Measurements from ENCODE around the gene MRPL58.
"Not testable (repeated sequence)": the region's sequence is repeated elsewhere in the genome, so short reads cannot be mapped to it uniquely, and the experiment has no call there.

MRPL58 gene

DNA sequence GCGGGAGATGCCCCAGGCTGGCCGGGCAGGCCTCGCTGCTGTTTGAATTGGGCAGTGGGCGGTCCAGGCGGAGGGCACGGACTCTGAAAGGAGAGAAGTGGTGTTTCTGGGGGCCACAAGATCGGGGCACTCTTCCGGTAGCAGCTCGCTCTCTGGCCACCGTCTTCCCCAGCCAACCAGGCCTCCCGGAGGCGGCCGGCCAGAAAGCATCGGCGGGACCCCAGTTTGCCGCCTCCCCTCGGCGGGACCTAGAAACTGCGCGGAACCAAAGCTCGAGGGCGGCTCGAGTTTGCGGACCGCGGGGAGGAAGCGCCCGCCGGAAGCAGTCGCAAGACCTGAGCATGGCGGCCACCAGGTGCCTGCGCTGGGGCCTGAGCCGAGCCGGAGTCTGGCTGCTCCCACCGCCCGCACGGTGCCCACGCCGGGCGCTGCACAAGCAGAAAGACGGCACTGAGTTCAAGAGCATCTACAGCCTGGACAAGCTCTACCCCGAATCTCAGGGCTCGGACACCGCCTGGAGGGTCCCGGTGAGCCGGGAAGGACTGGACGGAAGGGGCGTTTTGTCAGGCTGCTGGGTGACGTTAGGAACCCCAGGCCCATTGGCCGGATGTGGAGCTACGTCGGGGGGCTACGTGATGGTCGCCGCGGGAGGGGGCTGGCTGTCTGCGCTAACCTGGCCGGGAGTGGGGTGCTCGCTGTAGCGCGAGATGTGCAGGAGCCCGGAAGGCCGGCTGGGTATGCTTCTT, at the start of gene MRPL58:
Gene MRPL58, plus strand, starts transcription at position 325 of the 746 bp plus-strand sequence. Its CDS starts 17 bp downstream, at position 342.
- DNase-seq, result peak; percentile 89

DNA sequence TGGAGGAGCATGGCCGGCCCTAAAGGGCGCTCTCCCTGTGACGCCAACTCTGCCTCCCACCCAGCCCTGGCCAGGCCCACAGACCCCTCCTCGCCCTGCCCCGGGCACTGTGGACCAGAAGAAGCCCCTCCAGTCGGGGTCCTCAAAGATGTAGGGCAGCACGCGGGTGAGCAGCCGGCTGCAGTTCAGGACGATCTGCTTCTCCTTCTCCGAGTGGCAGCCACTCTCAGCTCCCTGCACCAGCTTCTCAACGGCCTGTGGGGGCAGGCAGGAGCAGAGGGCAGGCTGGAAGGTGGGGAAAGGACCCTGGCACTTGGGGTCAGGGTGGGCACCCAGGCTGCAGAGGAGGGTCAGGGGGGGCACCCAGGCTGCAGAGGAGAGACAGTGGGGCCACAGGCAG, 48.8 kb upstream of the MRPL58 start:
- DNase-seq, result no peak

DNA sequence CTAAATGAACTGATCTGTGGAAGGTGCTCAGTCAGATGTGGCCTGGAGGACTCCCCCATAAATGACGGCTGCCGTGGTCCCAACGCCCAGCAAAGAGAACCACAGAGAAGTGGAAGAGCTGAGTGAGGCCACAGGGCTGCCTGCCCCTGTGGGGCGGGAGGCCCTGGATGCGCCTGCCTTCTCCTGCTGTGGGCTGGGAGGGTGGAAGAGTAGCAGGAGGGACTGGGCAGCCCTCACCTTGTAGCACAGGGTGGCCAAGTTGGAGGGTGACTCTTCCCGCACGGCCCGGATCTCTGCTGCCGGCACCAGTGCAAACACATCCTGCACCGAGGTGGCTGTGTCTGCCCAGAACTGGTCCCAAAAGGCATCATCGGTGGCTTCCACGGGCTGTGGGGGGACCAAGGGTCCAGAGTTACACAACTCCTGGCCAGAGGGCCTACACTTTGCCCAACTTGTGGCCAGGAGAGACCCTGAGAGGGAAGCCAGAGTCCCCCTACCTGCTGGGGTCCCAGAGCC, 48.2 kb upstream of the MRPL58 start:
- DNase-seq, result no peak

DNA sequence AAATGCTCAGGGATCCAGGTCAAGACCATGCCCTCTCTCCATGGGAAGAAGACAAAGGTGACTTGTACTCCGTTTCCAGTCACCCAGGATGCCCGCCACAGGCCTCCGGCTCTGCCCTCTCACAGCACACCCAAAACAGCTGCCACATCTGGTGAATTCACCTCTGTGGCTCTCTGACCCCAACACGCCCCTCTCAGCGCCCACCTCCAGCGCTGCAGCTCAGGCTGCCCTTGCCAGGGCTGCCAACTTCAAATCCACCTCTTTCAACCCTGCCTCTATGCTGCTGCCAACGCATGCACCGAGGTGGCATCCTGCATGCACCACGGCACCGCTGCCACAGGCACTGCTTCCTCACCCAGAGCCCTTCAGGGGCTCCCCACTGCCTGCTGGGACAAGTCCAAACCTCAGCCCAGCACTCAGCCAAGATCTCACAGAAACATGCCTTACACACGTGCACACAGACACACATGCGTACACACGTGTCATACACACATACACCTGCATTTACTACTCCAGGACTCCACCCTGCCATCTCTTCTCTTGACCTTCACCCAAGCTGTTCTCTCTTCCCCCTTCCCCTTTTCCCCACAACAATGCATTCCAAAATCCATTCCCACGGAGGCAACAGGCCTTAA, 47.4 kb upstream of the MRPL58 start:
- DNase-seq, result no peak

GRCh38 chr17:74968361-74968780, 44.1 kb upstream of the MRPL58 start:
- no peak for DNase-seq

DNA sequence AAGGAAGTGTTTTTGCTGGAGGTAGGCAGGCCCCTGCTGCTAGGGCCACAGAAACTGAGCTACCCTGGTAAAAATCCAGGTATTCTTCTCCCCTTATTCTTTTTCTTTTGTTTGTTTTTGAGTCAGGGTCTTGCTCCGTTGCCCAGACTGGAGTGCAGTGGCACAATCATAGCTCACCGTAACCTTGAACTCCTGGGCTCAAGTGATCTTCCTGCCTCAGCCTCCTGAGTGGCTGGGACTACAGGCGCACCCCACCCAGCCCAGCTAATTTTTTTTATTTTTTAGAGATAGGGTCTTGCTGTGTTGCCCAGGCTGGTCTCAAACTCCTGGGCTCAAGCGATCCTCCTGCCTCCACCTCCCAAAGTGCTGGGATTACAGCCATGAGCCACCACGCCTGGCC, 43.0 kb upstream of the MRPL58 start:
- DNase-seq, result not testable (repeated sequence)

GRCh38 chr17:74970395-74970794, 42.1 kb upstream of the MRPL58 start:
- DNase-seq, result no peak

- DNase-seq, result no peak
These were observed 41.2 kb upstream of the MRPL58 start for GRCh38 chr17:74971069-74971841.

DNA sequence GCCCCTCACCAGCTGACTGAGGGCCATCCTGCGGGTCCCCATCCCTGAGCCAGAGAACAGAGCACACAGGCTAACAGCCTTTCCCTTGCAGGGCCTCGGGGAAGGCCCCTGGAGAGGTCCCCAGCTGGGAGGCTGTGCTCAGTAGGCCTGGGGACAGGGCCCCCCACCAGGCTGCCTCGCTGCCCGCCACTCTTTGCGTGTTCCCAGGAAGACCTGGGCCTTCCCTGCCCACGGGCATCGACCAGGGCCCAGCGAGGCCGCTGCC, 40.7 kb upstream of the MRPL58 start:
- no peak for DNase-seq

GRCh38 chr17:74972107-74972972, 40.1 kb upstream of the MRPL58 start, which contains the start of gene HID1:
Gene HID1 (minus strand): TSS chr17:74972759. CDS start chr17:74972656, 103 bp downstream.
- no peak for DNase-seq

DNA sequence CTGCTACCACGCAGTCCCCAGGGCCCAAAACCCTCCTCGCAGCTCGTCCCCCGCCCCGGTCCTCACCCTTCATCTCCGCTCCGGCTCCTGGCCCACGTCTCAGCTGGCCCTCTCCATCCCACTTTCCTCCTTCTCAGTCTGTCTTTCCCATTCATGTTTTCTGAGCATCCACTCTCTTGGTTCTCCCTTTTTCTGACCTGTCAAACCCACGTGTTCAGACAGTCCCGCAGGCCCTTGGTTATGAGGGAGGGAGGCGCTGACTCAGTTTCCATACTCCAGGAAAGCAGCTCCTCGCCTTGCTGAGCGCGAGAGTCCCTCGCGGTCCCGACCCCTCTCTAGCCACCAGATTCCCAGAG, 39.5 kb upstream of the MRPL58 start:
- DNase-seq, result no peak

DNA sequence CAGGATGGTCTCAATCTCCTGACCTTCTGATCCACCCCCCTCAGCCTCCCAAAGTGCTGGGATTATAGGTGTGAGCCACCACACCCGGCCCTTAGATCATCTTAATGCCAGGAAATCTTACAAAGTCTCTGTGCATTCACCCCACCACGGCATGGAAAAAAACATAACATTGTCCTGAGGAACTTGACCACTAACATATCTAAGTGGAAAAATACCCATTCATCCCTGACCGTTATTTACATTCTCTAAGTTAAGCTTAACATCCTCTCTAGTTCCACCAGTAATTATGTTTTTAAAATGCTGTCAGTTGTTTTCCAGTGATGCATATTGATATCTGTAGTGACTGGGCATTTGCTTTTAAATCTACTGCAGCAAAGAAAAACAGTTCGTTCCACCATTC, 36.5 kb upstream of the MRPL58 start:
- no peak for DNase-seq

GRCh38 chr17:74977802-74978201, 34.7 kb upstream of the MRPL58 start:
- DNase-seq, result no peak

GRCh38 chr17:74978240-74978639, 34.2 kb upstream of the MRPL58 start:
- DNase-seq, result no peak

GRCh38 chr17:74979408-74980146, 32.9 kb upstream of the MRPL58 start:
- DNase-seq, result no peak

DNA sequence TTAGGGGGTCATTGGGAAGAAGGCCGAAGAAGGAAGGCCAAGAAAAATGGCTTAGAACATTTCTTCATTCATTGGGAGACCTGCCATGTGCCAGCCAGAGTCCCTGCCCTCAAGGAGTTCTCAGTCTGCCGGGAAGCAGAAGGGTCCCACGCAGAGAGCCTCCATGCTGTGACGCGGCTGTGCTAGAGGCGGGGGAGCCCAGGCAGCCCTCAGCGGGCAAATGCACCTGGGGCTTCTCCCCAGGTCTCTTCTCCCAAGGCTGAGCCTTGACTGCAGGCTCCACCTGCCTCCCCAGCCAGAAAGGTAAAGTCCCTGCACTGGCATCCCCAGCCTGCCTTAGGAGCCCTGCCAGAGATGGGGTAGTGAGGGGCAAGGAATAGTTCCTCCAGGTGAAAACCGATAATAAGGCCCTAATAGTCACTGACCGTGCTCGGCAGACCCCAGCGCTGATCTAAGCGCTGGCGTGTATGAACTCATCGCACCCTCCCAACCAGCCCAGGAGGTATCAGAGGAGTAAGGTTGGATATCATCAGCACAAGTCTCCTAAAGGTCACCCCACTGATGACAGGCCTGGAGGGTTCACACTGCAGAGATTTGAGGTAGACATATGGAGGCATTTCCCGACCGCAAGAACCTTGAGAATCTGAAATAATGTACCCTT, 31.0 kb upstream of the MRPL58 start:
- DNase-seq, result no peak

GRCh38 chr17:74981979-74982662, 30.3 kb upstream of the MRPL58 start:
- peak; percentile 59 for DNase-seq

- DNase-seq, result not testable (repeated sequence)
These were observed 29.7 kb upstream of the MRPL58 start for GRCh38 chr17:74982663-74983313.

- no peak for DNase-seq
These were observed 26.3 kb upstream of the MRPL58 start for GRCh38 chr17:74986206-74986576.

GRCh38 chr17:74987418-74987908, 25.0 kb upstream of the MRPL58 start, which contains the start of gene CDR2L:
Gene CDR2L (plus strand): TSS chr17:74987632. CDS start chr17:74988044, 412 bp downstream.
- peak; percentile 93 for DNase-seq
